Activated T-cell treated with anti-CD3 and anti-CD28 coated beads, Interleukin-2, amount 50 U/mL, for 48 hours (primary cell): ENCODE data around the gene MMD2.

Experiments
- DNase-seq, 2 experiments: peaks; one replicate each; pipeline ENCODE4 v3.0.0-alpha.2; 2020

MMD2 gene

DNA sequence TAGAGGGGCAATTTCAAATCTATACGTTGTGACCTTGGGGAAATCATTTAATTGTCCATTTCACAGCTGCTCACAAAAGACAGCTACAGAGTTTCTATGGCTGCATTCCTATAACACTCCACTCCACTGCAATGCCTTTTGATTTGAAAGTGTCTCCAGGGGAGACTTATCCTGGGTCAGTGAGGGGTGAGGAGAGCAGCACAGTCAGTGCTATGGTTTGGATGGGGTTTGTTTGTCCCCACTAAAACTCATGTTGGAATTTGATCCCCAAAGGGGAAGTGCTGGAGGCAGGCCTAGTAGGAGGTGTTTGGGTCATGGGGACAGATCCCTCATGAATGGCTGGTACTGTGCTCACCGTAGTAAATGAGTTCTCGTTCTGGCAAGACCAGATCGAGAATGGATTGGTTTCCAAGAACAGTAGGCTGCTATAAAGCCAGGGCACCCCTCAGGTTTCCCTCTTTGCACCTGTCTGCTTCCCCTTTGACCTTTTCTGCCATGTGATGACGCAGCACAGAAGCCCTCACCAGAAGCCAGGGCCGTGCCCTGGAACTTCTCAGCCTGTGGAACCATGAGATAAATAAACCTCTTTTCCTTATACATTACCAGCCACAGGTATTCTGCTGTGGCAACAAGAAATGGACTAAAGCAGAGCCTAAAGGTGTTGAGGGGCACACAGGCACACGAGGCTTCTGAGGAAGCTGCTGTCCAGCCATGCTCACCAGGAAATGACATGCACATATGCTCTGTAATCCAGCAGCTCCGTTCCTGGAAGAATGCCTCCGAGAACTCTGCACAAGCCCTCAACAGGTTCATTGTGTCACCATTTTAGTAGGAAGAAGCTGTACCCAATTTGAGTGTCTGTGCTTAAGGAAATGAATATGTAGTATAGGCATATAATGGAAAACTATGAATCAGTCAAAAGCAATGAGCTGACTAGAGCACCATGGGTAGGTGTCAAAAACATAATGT is 92.2 kb downstream of the MMD2 start:
- no peak for DNase-seq

DNA sequence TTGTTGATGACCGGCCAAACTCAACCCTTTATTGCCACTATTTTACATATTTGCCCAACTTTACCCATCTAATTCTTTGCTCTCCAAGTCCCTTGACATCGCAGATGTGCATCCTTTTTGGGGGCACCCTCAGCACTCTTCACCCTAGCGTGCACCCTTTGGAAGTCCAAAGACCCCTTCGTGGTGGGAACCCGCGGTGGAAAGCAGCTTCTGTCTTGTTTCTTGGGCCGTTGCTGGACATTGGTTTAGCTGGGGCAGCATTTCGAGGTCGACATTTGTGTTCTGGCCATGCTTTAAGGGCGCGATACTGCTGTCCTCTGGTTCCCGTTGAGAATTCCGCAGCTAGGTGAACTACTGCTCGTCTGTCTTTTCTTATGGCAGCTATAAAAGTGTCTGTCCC is 96.8 kb downstream of the MMD2 start:
- no peak for DNase-seq

DNA sequence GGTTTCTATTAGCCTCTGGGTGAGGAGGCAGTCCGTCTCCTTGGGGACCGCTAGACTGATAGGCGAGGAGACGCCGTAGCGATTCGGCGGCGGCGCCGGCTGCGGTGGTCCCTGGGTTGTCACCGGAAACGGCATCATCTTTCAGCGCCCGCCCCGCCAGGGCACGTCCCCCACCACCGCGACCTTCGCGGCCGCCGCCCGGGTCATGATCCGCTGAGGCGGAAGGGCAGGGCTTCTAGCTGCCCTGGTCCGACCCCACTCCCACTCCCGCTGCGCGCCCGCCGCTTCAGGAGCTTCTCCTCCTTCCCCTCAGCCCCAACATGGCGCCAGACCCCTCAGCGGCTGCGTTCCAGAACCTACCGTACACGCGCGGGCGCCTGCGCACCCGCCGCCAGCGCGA is 97.3 kb downstream of the MMD2 start, which contains the start of gene PAPOLB:
PAPOLB (minus strand) TSS at position 358 of the 400 bp plus-strand sequence; CDS start at position 138, 220 bp downstream.
- peak in 1 of 2 experiments; percentile 35 for DNase-seq

DNA sequence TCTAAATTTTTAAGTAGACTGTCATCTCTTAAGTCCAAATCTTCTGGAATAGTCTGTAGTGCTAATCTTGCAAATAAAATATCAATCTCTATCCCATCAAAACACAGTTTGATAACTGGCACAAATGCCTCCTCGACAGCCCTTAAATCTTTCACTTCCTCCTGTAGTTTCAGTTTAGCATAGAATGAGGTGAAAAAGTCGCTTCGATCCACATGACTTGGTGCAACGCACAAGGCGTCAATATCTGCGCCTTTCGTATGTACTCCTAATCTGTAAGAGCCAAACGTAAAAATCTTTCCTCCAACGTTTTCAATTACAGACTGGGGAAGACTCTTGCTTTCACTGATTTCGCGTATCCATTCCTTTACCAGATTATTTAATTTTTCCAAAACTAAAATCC is 97.8 kb downstream of the MMD2 start:
- no peak for DNase-seq

DNA sequence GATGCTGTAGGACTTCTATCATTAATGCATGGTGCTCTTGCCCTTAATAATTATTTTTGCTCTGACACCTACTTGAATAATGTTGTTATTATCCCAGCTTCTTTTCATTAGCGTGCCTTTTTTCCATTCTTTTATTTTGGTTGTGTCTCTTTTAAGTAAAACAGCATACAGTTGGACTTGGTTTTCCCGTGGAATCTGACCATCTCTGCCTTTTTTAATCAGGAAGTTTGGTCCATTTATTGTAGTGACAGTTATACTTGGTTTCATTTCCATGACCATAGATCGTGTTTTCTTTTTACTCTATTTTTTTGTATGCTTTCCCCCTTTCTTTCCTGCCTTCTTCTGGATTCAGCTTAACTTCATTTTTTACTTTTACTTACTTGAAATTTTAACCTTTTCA is 101.8 kb downstream of the MMD2 start:
- DNase-seq: no peak

DNA sequence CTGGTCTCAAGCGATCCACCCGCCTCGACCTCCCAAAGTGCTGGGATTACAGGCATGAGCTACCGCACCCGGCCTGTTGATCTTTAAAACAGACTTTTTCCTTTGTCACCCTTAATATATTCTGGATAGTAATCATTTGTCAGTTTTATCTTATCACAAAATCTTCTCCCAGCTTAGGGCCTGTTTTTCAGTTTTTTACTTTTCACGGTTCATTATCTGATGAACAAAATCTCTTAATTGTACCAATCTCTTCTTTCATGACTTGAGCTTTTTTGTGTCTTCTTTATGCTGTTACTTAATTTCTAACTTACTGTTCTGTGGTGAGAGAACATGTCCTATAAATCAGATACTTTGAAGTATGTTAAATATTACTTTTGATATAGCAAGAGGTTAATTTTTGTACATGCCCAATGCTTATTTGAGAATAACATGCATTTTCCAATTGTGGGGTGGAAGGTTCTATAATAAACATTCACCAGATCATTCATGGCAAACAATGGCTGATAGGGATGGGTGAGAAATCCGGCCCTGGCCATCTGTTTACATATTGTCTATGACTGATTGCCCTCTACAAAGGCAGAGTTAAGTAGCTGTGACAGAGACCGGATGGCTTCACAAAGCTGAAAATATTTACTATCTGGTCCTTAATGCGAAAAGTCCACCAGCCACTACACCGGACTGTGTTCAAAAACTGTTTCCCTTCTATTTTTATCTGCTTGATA is 102.5 kb downstream of the MMD2 start:
- DNase-seq: no peak
